Osteocyte (in vitro differentiated cells): ENCODE measurements around the gene NFX1. TPM values are rescaled to one million over a fixed set of nuclear protein-coding genes. Genes with fewer than 3 reads are reported as not detected.
A peak's percentile ranks its signal among the peaks of the same experiment; 100 is the strongest.
"Not testable (repeated sequence)": the region's sequence is repeated elsewhere in the genome, so short reads cannot be mapped to it uniquely, and the experiment has no call there.

Source experiments
- DNase-seq: peaks from one replicate; pipeline ENCODE4 v3.0.0; 2021; ENCODE audit warnings: mixed read lengths; ENCODE audit not compliant: unreplicated experiment; ENCODE audit errors: extremely low spot score
- H3K27ac Mint-ChIP-seq: one replicate; pipeline ENCODE4 v1.8.0; 2021; ENCODE audit warnings: mild to moderate bottlenecking, mixed read lengths; ENCODE audit not compliant: unreplicated experiment
- H3K27me3 Mint-ChIP-seq: one replicate; pipeline ENCODE4 v1.8.0; 2021; ENCODE audit warnings: mixed read lengths; ENCODE audit not compliant: unreplicated experiment
- H3K36me3 Mint-ChIP-seq: one replicate; pipeline ENCODE4 v1.8.0; 2021; ENCODE audit warnings: mixed read lengths; ENCODE audit not compliant: unreplicated experiment
- H3K4me1 Mint-ChIP-seq: one replicate; pipeline ENCODE4 v1.8.0; 2021; ENCODE audit warnings: mixed read lengths; ENCODE audit not compliant: unreplicated experiment
- H3K4me3 Mint-ChIP-seq: one replicate; pipeline ENCODE4 v1.8.0; 2021; ENCODE audit warnings: mild to moderate bottlenecking, moderate library complexity, mixed read lengths; ENCODE audit not compliant: unreplicated experiment
- H3K9me3 Mint-ChIP-seq: one replicate; pipeline ENCODE4 v1.8.0; 2021; ENCODE audit warnings: mixed read lengths; ENCODE audit not compliant: unreplicated experiment
- total RNA-seq: library from RNA; stranded (reverse); gene quantifications from 2 replicates; pipeline ENCODE4 v1.2.1, GENCODE V29; 2021
- TF ChIP-seq, protein P1 (sequence below): fragments of 200-600 bp; sonication (generic); IDR thresholded peaks from 2 replicates; pipeline ENCODE4 v1.5.0; 2021; ENCODE audit warnings: antibody characterized with exemption, mild to moderate bottlenecking, moderate library complexity

The NFX1 gene
- total RNA-seq, 1 donor from 2014 or later = 36.1 TPM

DNA sequence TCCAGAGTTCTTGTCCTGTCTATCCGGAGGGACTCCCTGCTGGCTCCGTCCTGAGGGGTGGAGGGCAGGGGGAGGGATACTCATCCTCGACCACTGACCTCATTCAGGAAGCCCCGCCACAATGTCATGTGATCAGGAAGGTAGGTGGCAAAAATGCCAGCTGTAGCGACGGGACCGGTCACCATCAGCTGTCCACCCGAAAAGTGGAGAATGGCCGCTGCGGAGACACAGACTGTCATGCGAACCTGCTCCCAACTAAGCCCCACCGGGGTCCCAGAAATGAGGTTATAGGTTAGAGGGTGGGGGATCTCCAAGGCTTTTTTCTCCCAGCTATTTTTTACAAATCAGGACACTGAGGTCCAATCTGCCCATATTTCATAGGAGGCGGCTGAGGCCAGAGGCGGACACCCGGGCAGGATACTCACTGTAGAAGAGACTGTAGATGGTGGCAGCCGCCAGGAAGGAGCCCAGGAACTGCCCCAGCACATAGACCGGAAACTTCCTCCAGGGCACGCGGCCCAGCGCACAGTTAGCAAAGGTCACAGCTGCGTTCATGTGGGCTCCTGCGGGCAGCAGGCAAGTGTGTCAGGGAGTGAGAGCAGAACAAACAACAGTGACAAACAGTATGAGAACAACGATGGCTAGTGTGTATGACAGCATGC is 95.8 kb downstream of the NFX1 start:
- not testable (repeated sequence) for H3K4me3 Mint-ChIP-seq, H3K9me3 Mint-ChIP-seq, H3K27ac Mint-ChIP-seq, DNase-seq, H3K27me3 Mint-ChIP-seq, H3K36me3 Mint-ChIP-seq
- peaks cover 14% of the 10 kb centered on the region for H3K4me1 Mint-ChIP-seq

- not testable (repeated sequence) for H3K4me3 Mint-ChIP-seq, H3K27ac Mint-ChIP-seq, H3K36me3 Mint-ChIP-seq, H3K9me3 Mint-ChIP-seq, H3K27me3 Mint-ChIP-seq, DNase-seq
- H3K4me1 Mint-ChIP-seq = peaks cover 18% of the 10 kb centered on the region
These were observed 96.3 kb downstream of the NFX1 start for GRCh38 chr9:33386641-33386996.

- not testable (repeated sequence) for H3K27me3 Mint-ChIP-seq
These were observed 96.7 kb downstream of the NFX1 start for GRCh38 chr9:33386998-33387397.

DNA sequence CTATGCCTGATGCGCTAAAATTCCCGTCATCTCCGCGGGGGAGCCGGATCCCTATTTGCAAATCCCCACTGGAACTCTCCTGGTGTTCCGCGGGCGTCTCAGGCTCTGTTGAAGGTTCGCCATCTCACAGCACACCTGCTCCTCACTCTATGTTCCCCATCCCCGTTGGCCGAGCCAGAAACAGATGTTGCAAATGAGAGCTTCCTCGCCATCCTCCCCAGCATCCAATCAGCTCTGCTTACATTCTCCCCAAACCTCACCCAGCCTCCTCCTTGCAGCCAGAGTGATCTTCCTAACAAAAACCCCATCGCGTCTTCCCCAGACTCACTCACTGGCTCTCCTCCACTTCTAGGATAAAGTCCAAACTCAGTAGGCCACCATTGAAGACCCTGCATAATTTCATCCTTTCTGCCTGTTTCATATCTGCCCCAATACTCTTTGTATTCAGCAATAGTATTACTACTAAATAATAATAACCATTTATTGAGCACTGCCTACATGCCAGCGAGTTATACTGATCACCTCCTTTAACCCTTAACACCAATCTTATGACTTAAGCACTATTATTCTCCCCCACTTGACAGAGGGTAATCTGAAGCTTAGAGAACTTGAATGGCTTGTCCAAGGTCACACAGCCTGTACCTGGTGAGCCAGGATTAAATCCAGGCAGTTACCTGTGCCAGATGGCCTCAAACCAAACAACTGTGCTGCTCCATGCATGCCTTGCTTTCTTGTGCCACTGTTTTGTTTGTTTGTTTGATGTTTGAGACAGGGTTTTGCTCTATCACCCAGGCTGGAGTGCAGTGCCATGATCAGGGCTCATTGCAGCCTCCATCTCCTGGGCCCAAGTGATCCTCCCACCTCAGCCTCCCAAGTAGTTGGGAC is 98.0 kb downstream of the NFX1 start:
- no peaks in the 10 kb centered on the region for H3K27me3 Mint-ChIP-seq
- TF ChIP-seq, protein P1, sequence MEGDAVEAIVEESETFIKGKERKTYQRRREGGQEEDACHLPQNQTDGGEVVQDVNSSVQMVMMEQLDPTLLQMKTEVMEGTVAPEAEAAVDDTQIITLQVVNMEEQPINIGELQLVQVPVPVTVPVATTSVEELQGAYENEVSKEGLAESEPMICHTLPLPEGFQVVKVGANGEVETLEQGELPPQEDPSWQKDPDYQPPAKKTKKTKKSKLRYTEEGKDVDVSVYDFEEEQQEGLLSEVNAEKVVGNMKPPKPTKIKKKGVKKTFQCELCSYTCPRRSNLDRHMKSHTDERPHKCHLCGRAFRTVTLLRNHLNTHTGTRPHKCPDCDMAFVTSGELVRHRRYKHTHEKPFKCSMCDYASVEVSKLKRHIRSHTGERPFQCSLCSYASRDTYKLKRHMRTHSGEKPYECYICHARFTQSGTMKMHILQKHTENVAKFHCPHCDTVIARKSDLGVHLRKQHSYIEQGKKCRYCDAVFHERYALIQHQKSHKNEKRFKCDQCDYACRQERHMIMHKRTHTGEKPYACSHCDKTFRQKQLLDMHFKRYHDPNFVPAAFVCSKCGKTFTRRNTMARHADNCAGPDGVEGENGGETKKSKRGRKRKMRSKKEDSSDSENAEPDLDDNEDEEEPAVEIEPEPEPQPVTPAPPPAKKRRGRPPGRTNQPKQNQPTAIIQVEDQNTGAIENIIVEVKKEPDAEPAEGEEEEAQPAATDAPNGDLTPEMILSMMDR = no peak
- no peak for DNase-seq
- no peak overlapping the region for H3K27ac Mint-ChIP-seq
- H3K36me3 Mint-ChIP-seq = no peaks in the 10 kb centered on the region
- no peak overlapping the region for H3K4me3 Mint-ChIP-seq
- H3K4me1 Mint-ChIP-seq = peaks cover 19% of the 10 kb centered on the region
- no peaks in the 10 kb centered on the region for H3K9me3 Mint-ChIP-seq

More at GRCh38 chr9:33386998-33387397, 96.7 kb downstream of the NFX1 start:
- not testable (repeated sequence) for H3K9me3 Mint-ChIP-seq, H3K36me3 Mint-ChIP-seq, DNase-seq, H3K4me3 Mint-ChIP-seq, H3K27ac Mint-ChIP-seq
- H3K4me1 Mint-ChIP-seq = peaks cover 19% of the 10 kb centered on the region

GRCh38 chr9:33391111-33391771 is 100.9 kb downstream of the NFX1 start:
- DNase-seq = peak; percentile 87
- H3K36me3 Mint-ChIP-seq, H3K9me3 Mint-ChIP-seq, H3K27me3 Mint-ChIP-seq: not testable (repeated sequence)
- peak overlapping the region; percentile 95 for H3K27ac Mint-ChIP-seq
- H3K4me3 Mint-ChIP-seq = peak overlapping the region; percentile 50
- peaks cover 19% of the 10 kb centered on the region for H3K4me1 Mint-ChIP-seq

GRCh38 chr9:33392591-33393021 is 102.3 kb downstream of the NFX1 start:
- H3K4me1 Mint-ChIP-seq = peaks cover 19% of the 10 kb centered on the region
- not testable (repeated sequence) for H3K36me3 Mint-ChIP-seq, H3K9me3 Mint-ChIP-seq, H3K4me3 Mint-ChIP-seq, DNase-seq, H3K27ac Mint-ChIP-seq, H3K27me3 Mint-ChIP-seq

DNA sequence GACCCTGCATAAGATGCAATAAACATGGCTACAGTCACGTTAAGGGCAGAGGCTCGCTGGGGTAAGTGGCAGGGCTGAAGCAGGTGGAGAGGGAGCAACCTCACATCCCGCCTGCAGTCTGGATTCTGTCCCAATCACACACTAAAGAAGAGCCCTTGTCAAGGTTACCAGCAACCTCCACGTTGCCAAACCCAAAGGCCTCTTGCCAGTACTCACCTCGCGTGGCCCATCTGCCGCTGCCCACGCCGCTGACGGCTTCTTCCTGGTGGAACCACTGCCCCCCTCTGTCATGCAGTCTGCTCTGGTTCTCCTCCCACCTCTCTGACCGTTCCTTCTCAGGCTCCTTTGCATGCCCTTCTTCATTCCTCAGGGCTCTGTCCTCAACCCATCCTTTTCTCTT is 103.3 kb downstream of the NFX1 start:
- no peak overlapping the region for H3K4me3 Mint-ChIP-seq
- no peak overlapping the region for H3K27ac Mint-ChIP-seq

GRCh38 chr9:33393986-33394385 is 103.7 kb downstream of the NFX1 start:
- H3K36me3 Mint-ChIP-seq, H3K27ac Mint-ChIP-seq, DNase-seq, H3K27me3 Mint-ChIP-seq, H3K4me3 Mint-ChIP-seq, H3K9me3 Mint-ChIP-seq: not testable (repeated sequence)
- H3K4me1 Mint-ChIP-seq = peaks cover 19% of the 10 kb centered on the region

More for the DNA sequence above, 103.3 kb downstream of the NFX1 start:
- DNase-seq = no peak
- Mint-ChIP-seq H3K27me3 (no peaks in the 10 kb centered on the region), H3K36me3 (no peaks in the 10 kb centered on the region), H3K4me1 (peaks cover 19% of the 10 kb centered on the region), H3K9me3 (no peaks in the 10 kb centered on the region)
- TF ChIP-seq, protein P1 = no peak

- H3K36me3 Mint-ChIP-seq, H3K27me3 Mint-ChIP-seq, H3K4me3 Mint-ChIP-seq, H3K9me3 Mint-ChIP-seq, DNase-seq, H3K27ac Mint-ChIP-seq: not testable (repeated sequence)
- peaks cover 14% of the 10 kb centered on the region for H3K4me1 Mint-ChIP-seq
These were observed 105.0 kb downstream of the NFX1 start for GRCh38 chr9:33395159-33395879.
